HG03139 (cell line): ENCODE measurements around the gene ROBO1.
"Not testable (repeated sequence)": the region's sequence is repeated elsewhere in the genome, so short reads cannot be mapped to it uniquely, and the experiment has no call there.

Experiments used
- ATAC-seq: cut with Tn5 transposase; IDR thresholded peaks from one replicate; pipeline ENCODE4 v1.9.1; 2021; ENCODE audit not compliant: unreplicated experiment

The ROBO1 gene

DNA sequence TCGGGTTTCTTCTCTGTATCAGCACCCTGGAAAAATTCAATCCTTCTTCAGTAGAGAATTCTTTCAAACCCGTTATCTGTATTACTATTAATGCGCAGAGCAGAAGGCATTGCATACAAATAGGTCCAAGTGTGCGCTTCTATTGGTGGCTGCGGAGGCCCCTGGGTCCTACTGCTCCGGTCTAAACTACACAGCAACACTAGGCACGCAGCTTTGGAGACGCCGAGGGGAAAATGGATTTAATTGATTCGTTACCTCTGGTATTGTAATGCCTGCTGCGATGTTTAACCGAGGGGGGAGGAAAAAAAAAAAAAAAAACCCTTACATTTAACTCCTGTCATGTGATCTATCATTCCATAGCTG lies at the start of gene ROBO1:
ROBO1 (minus strand) TSS at position 94 of the 363 bp plus-strand sequence.
- ATAC-seq: no peak

DNA sequence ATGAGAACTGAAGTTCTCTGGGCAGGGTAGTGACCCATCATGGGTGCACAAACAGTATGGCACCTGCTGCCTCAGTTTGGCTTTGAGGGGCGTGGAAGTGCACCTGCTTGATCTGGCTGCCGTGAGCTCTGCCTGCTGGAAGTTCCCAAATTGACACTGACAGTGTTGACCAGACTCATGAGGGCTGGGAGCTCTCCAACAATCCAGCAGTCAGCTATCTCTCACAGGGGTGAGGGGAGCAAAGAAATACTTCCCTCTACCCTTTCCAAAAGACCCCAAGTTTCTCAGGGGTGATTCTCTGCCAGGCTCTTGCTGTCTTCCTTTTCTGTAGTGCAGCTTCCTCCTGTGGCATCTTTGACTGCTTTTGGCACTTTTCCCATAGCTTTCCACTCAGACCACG lies 49.4 kb upstream of the ROBO1 start:
- ATAC-seq: no peak

GRCh38 chr3:79815478-79815877 lies 47.7 kb upstream of the ROBO1 start:
- ATAC-seq: no peak

DNA sequence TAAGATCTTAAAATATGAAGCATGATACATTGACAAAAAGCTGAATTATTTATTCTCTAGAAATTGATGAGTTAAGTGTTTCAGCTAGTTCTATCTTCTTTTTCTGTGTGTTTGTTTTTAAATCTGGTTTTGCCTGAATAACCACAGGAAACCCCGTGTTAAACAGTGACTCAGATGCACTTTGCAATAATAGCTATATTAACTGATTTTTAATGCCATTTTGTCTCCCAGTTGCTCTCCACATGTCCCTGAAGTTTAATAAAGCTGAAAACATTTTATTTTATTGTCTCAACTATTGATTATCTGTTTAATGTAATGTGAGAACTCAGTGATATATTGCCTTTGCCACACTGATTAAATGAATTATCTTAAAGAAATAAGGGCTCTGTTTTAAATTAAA lies 42.8 kb upstream of the ROBO1 start:
- no peak for ATAC-seq

DNA sequence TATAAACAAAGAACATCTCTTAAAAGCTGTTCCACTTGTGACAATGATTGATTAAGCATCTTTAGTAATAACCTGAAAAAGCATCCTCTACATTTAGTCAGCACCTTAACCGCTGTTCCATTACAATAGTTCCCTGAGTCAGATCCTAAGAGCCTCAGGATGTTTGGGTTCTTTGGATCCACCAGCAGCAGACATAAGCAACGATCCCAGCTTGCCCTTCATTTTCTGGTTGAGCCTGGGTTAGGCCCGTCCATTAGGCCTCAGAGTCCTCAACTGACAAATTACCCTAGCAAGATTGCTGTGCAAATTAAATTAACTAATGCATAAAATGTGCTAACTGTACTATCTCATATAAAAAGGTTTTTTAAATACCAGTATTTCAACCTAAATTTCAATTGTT lies 42.3 kb upstream of the ROBO1 start:
- ATAC-seq: no peak

GRCh38 chr3:79809106-79809505 lies 41.3 kb upstream of the ROBO1 start:
- no peak for ATAC-seq

GRCh38 chr3:79808515-79808914 lies 40.7 kb upstream of the ROBO1 start:
- ATAC-seq: no peak

GRCh38 chr3:79790177-79790576 lies 22.4 kb upstream of the ROBO1 start:
- not testable (repeated sequence) for ATAC-seq

DNA sequence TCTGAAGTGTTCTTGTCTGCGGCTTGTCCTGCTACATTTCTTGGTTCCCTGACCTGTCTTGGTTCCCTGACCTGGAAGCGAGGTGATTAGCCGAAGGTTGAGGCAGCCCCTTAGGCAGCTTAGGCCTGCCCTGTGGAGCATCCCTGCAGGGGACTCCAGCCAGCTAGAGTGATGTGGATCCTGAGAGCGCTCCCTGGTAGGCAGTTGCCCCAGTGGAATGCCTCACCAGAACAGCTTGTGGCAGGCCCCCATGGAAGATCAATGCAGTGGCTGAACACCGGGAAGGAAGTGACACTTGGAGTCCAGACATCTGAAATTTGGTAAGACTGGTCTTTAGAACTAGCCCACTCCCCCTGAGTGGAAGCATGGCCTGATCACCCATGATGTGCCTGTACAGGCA lies 5.5 kb upstream of the ROBO1 start:
- no peak for ATAC-seq

DNA sequence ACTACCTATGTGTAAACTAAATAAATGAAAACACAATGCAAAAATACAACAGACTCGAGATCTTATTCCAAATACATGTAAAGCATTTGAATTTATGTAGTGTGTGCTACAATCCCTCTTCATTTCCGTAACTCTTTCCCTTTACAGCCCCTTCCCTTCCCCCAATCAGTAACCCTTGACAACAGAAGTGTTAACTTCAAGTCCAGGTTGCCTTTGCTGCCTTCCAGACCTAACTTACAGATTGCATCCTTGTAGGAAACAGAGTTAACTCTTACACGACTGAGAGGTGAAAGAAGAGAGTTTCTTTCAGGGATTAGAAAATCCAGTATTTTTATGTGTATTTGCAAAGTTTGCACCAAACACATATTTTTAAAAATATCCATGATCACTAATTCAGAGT lies 1.4 kb upstream of the ROBO1 start:
- ATAC-seq: no peak

- no peak for ATAC-seq
These were observed 449 bp downstream of the ROBO1 start for GRCh38 chr3:79767194-79767904.

GRCh38 chr3:79766496-79767193 lies 1.2 kb downstream of the ROBO1 start:
- no peak for ATAC-seq

DNA sequence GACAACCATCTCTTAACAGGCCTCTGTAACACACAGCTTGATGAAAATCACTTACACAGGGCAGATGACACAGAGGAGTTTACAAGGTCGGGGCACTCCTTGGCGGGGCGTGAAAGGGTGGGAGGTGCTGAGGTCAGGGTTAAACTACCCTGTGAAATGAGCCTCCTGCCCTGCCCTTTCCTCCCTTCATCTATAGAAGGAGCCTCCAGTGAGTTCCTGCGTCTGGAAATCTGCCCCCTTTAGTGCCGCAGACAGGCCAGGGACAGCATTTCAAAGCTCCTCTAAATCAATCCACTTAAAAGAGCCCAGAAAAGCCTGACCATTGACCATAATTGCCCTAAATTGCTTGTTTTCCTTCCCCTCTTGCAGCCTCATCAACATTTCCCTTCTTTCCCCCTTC lies 1.9 kb downstream of the ROBO1 start:
- no peak for ATAC-seq

- no peak for ATAC-seq
These were observed 6.4 kb downstream of the ROBO1 start for GRCh38 chr3:79761441-79761840.

DNA sequence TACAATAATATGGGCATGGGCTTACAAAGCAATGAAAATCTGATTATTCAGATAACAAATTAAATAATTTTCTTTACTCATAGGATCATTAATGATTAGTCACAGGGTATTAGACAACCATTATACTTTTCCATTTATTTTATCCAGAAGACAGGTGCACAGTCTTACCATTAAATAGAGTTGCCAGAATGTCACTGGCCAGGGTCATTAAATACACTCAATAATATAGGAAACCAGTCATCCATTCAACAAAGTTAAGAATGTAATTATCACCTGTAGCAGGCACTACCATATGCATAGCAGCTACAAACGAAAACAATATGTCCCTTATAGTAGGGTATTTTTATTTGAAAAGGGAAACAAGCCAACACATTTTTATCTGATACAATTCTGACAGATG lies 16.1 kb downstream of the ROBO1 start:
- no peak for ATAC-seq

DNA sequence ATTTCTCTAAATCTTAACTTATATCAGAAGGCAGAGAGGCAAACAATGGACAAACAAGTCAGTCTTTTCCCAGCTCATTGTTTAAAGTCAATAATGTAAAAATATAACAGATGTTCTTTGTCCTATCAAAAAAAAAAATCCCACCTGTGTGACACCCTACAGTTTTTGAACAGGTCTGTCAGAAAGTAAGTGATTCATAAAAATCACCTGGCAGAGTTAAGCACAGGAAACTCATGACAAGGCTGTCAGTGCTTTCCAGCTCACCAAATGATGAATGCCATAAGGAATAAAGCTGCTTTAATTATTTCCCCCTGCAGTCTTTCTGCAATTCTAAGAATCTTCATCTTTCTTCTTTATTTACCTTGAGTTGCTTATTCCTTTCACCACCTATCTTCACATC lies 30.3 kb downstream of the ROBO1 start:
- ATAC-seq: no peak

GRCh38 chr3:79729096-79729495 lies 38.7 kb downstream of the ROBO1 start:
- ATAC-seq: no peak

- no peak for ATAC-seq
These were observed 41.0 kb downstream of the ROBO1 start for GRCh38 chr3:79726786-79727185.

GRCh38 chr3:79724206-79724605 lies 43.6 kb downstream of the ROBO1 start:
- no peak for ATAC-seq

DNA sequence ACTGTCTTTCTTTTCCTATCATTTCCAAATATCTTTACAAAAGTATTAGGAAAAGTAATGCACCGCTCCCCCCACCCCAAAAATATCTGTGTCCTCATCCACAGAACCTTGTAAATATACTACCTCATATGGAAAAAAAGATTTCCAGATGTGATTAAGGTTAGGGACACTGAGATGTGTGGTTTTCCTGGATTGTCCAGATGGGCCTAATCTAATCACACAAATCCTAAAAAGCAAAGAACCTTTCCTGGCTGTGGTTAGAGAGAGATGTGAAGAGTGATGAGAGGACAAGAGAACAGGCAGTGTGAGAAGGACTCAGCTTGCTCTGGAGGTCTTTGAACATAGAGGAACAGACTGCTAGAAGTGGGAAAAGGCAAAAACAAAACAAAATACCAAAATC lies 77.7 kb downstream of the ROBO1 start:
- no peak for ATAC-seq

GRCh38 chr3:79685108-79685507 lies 82.7 kb downstream of the ROBO1 start:
- no peak for ATAC-seq

GRCh38 chr3:79684041-79684440 lies 83.8 kb downstream of the ROBO1 start:
- no peak for ATAC-seq

GRCh38 chr3:79672731-79673130 lies 95.1 kb downstream of the ROBO1 start:
- no peak for ATAC-seq
